ENCODE results near the gene TBX3. TPM values are rescaled to one million over a fixed set of nuclear protein-coding genes. Genes with fewer than 3 reads are reported as not detected.

The TBX3 gene
- total and polyA plus RNA-seq, 10 of the 15 experiments (the other 5 are each of a cell fraction or from before 2014, with no cell fraction given): 0.04 to 0.28 (median 0.08) TPM; not detected in 7

DNA sequence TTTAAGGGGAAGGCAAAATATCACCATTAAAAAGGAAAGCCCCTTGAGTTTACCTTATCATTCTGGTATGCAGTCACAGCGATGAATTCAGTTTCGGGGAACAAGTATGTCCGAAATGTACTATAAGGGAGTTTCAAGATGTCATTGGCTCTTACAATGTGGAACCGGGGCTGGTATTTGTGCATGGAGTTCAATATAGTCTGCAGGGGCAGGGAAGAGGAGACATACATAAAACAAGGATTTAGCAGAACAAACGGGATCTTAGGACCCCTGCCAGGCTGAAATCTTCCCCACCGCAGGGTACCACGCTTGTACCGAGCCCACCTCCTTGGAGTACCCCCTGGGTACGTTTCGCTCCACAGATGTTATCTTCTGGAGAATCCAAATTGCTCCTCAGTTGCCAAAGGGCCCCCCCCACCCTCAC is 4.5 kb downstream of the TBX3 start:
- ChIA-PET SMC1A (ENCODE audit: uncharacterized antibody, unreplicated experiment) (interaction anchor here (1.0 kb wide), 1 partner anchor 727 kb away, joined by 3 read pairs; no protein-coding TSS in a partner anchor), POLR2A (no interaction called here), CTCF (no interaction called here), RAD21 (ENCODE audit: unreplicated experiment) (no interaction called here)
- Histone ChIP-seq H3K9me3 (replicated peaks; ENCODE audit: control insufficient read depth, insufficient read depth, low read length) (no peaks in the 10 kb centered on the region; the same call in 2 of the 3 replicates), H3K4me2 (ENCODE audit: control insufficient read depth, insufficient read depth) (no peak overlapping the region), H3K4me1 (ENCODE audit: control insufficient read depth, insufficient read depth, low read length) (no peaks in the 10 kb centered on the region), H2AFZ (ENCODE audit: control insufficient read depth, low read depth, low read length) (no peak overlapping the region), H3K9ac (ENCODE audit: control insufficient read depth, insufficient read depth, low read length) (no peak overlapping the region), H4K20me1 (ENCODE audit: control insufficient read depth, insufficient read depth) (no peaks in the 10 kb centered on the region), H3K4me3 (no peak overlapping the region), H3K36me3 (ENCODE audit: control insufficient read depth in 2 of 2, insufficient read depth in 2 of 2, low read length in 1 of 2) (no peaks in the 10 kb centered on the region), H3K27me3 (replicated peaks in 1 of 2; ENCODE audit: control insufficient read depth in 2 of 2, insufficient read depth in 2 of 2, low read length in 1 of 2) (peaks cover 2 to 17% of the 10 kb centered on the region in 2 experiments), H3K79me2 (ENCODE audit: control insufficient read depth, insufficient read depth, low read length) (no peaks in the 10 kb centered on the region), H3K27ac (ENCODE audit: control insufficient read depth, insufficient read depth) (no peak overlapping the region)
- in situ Hi-C loops (cut with MboI): no loop called here
- WGBS (ENCODE audit: insufficient coverage, insufficient replicate concordance, low lambda C conversion rate, missing lambda C conversion rate): 41% methylated on average over 10 of the region's 10 CpGs
- DNase-seq (ENCODE audit: low read depth, low spot score) (no peak), ATAC-seq (no peak), FAIRE-seq (no peak)
- TF ChIP-seq PML (IDR thresholded peaks at IDR 0.05; ENCODE audit: low read length) (no peak), E4F1 (IDR thresholded peaks at IDR 0.05; ENCODE audit: borderline replicate concordance, partially characterized antibody) (no peak), NFXL1 (IDR thresholded peaks at IDR 0.05; ENCODE audit: borderline replicate concordance) (no peak), NR2F1 (conservative IDR thresholded peaks at IDR 0.05) (no peak), BCL11A (IDR thresholded peaks at IDR 0.05; ENCODE audit: low read depth, low read length) (no peak), STAT1 (conservative IDR thresholded peaks at IDR 0.05) (no peak), FOS (IDR thresholded peaks at IDR 0.05; ENCODE audit: borderline replicate concordance, extremely low read depth, insufficient read length) (no peak)
- BruUV-seq (replicated peaks): no TSS peak
- intact Hi-C loops (cut with micrococcal nuclease; ENCODE audit: unreplicated experiment): no loop called here
